Testis (tissue), 3 donors: ENCODE results near the gene FAM53B. TPM values are rescaled to one million over a fixed set of nuclear protein-coding genes. Genes with fewer than 3 reads are reported as not detected.

Source experiments
- DNase-seq: peaks from one replicate; pipeline ENCODE4 v3.0.0-alpha.2; 2019
- H3K27ac ChIP-seq, 2 donors: fragments of 200-600 bp; sonication (generic); one replicate each; pipeline ENCODE4 v1.5.1; 2019
- H3K27me3 ChIP-seq: fragments of 200-600 bp; sonication (generic); one replicate; pipeline ENCODE4 v1.5.1; 2019
- H3K36me3 ChIP-seq: fragments of 200-600 bp; sonication (generic); one replicate; pipeline ENCODE4 v1.5.1; 2017; ENCODE audit warnings: low read depth; ENCODE audit errors: missing control alignments
- H3K4me1 ChIP-seq: fragments of 200-600 bp; sonication (generic); one replicate; pipeline ENCODE4 v1.5.1; 2019
- H3K4me3 ChIP-seq, 2 donors: fragments of 200-600 bp; sonication (generic); one replicate each; pipeline ENCODE4 v1.5.1; 2017 to 2019
- H3K9me3 ChIP-seq: fragments of 200-600 bp; sonication (generic); one replicate; pipeline ENCODE4 v1.5.1; 2017
- CTCF ChIP-seq, 3 experiments: fragments of 450-650 bp in 2 of 3; fragments of 200-600 bp in 1 of 3; sonication (generic) in 1 of 3; IDR thresholded peaks; one replicate each; pipeline ENCODE4 v1.5.1; 2016 to 2019; ENCODE audit warnings: antibody characterized with exemption in 3 of 3, mild to moderate bottlenecking in 2 of 3, moderate library complexity in 1 of 3
- POLR2A ChIP-seq: fragments of 450-650 bp; IDR thresholded peaks from one replicate; pipeline ENCODE4 v1.6.1; 2017; ENCODE audit warnings: antibody characterized with exemption, mild to moderate bottlenecking, moderate library complexity
- WGBS, 2 donors: methylation state at CpG; one replicate each; pipeline ENCODE4 v1.1.5; 2018; 5-methylcytosine and 5-hydroxymethylcytosine counted together
- intact Hi-C: fragments of 100-400 bp; cut with DNase I; formaldehyde crosslinking; loops from one replicate; pipeline ENCODE4 v1.15.1; 2023; ENCODE audit warnings: low total_unique reads
- polyA plus RNA-seq: library from polyadenylated mRNA; stranded (reverse); fragments of 350-450 nt; fragmentation: Illumina TruSeq; extraction: RNeasy Lipid Tissue Mini Kit (QIAGEN cat#74804); gene quantifications from one replicate; pipeline ENCODE4 v1.2.3, GENCODE V29; 2014; ENCODE audit warnings: low read depth, low replicate concordance; ENCODE audit not compliant: insufficient read depth
- total RNA-seq, 2 donors: library from RNA; depleted of rRNA; stranded (reverse); fragments of >200 nt; gene quantifications; one replicate each; pipeline ENCODE4 v1.2.3, GENCODE V29; 2016

The FAM53B gene
- total and polyA plus RNA-seq, 3 donors from 2014 or later = 36.9 to 125 (median 109) TPM

GRCh38 chr10:124653811-124654651 lies 90.1 kb downstream of the FAM53B start:
- WGBS, 2 donors = 81 to 87% methylated on average over 15 to 16 of the region's 17 CpGs

DNA sequence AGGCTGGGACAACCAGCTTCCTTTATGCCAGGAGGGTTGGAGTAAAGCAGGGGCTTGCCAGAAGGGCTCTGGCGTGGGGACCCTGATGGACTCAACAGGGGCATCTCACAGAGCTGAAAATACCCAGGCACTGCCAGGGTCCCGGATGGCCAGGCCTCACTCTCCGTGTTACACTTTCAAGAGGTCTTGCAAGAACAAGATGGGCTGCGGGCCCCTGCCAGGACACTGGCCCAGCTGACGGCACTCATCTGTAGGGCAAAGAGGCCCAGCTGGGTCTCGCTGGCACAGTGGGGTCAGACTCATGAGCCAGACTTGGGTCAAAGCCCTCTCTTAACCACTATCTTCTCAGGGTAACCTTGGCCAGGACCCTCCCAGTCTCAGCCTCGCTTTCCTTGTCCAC lies 90.9 kb downstream of the FAM53B start:
- DNase-seq = no peak
- Histone ChIP-seq H3K36me3 (no peaks in the 10 kb centered on the region), H3K27me3 (no peaks in the 10 kb centered on the region), H3K4me1 (peaks cover 32% of the 10 kb centered on the region), H3K4me3 (no peak overlapping the region), H3K9me3 (no peaks in the 10 kb centered on the region), H3K27ac (peak overlapping the region; percentile 35 to 59)
- WGBS, 2 donors = 49 to 64% methylated on average over 3 to 7 of the region's 7 CpGs
- intact Hi-C loops = no loop called here
- TF ChIP-seq POLR2A (no peak), CTCF (IDR thresholded peaks at IDR 0.05) (no peak)

More at GRCh38 chr10:124653811-124654651, 90.1 kb downstream of the FAM53B start:
- no peak overlapping the region for H3K4me3 ChIP-seq
- H3K36me3 ChIP-seq = no peaks in the 10 kb centered on the region
- intact Hi-C loops = no loop called here
- H3K4me1 ChIP-seq = peaks cover 25% of the 10 kb centered on the region
- TF ChIP-seq CTCF (IDR thresholded peaks at IDR 0.05) (no peak), POLR2A (no peak)
- no peaks in the 10 kb centered on the region for H3K9me3 ChIP-seq
- no peak for DNase-seq
- H3K27me3 ChIP-seq = no peaks in the 10 kb centered on the region
- H3K27ac ChIP-seq = peak overlapping the region in 1 of 2 donors; percentile 59

DNA sequence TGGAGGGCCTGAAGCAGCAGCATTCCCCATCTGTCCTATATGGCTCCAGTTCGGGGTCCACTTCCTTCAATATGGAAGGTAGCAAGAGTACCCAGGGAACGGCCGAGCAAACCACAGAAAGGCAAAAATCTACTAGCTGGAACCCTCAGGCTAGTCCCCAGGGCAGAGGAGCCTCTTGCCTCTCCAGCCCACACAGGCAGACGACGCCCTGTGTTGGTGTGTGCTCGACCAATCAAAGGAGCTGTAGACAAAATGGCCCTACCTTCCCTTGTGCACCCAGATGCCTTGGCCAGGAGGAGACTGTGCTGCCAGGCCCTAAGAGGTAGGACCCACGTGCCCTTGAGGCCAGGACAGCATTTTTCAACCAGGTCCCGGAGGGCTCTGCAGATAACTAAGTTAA lies 91.5 kb downstream of the FAM53B start:
- no peak for DNase-seq
- Histone ChIP-seq H3K27ac (peak overlapping the region; percentile 35 to 59), H3K4me1 (peaks cover 38% of the 10 kb centered on the region), H3K36me3 (no peaks in the 10 kb centered on the region), H3K27me3 (no peaks in the 10 kb centered on the region), H3K4me3 (no peak overlapping the region), H3K9me3 (no peaks in the 10 kb centered on the region)
- 68 to 79% methylated on average over 4 to 8 of the region's 8 CpGs for WGBS, 2 donors
- intact Hi-C loops = no loop called here
- TF ChIP-seq POLR2A (no peak), CTCF (IDR thresholded peaks at IDR 0.05) (no peak)

DNA sequence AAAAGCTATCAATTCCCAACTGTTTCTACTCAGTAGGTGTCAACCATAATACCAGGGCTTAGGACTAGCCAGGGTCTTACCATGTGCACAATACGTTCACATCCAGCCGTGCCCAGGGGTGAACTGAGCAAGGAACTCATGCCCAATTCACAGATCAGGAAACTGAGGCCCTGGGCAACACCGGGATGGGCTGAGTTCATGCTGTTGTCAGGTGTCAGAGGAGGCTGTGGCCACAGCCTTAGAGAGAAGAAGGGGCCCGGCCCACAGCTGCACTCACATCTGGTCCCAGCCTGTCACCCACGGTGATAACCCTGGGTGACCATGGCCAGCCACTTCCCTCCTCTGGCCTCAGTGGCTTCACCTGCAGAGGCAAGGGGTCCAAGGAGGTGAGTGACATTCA lies 92.0 kb downstream of the FAM53B start:
- intact Hi-C loops = no loop called here
- H3K27ac ChIP-seq = peak overlapping the region in 1 of 2 donors; percentile 59

More for the DNA sequence above, 92.0 kb downstream of the FAM53B start:
- H3K9me3 ChIP-seq = no peaks in the 10 kb centered on the region
- TF ChIP-seq CTCF (IDR thresholded peaks at IDR 0.05) (no peak), POLR2A (no peak)
- H3K36me3 ChIP-seq = no peaks in the 10 kb centered on the region
- H3K4me3 ChIP-seq = no peak overlapping the region
- no peaks in the 10 kb centered on the region for H3K27me3 ChIP-seq
- DNase-seq = no peak
- 97% methylated on average over 4 to 5 of the region's 5 CpGs for WGBS, 2 donors
- peaks cover 43% of the 10 kb centered on the region for H3K4me1 ChIP-seq
